COLO668 (cell line): ENCODE results near the gene CELF4.

Experiments used
- DNase-seq: peaks from one replicate; lab custom pipeline; 2025; ENCODE audit not compliant: unreplicated experiment; lab: John Stamatoyannopoulos, UW

CELF4 gene

DNA sequence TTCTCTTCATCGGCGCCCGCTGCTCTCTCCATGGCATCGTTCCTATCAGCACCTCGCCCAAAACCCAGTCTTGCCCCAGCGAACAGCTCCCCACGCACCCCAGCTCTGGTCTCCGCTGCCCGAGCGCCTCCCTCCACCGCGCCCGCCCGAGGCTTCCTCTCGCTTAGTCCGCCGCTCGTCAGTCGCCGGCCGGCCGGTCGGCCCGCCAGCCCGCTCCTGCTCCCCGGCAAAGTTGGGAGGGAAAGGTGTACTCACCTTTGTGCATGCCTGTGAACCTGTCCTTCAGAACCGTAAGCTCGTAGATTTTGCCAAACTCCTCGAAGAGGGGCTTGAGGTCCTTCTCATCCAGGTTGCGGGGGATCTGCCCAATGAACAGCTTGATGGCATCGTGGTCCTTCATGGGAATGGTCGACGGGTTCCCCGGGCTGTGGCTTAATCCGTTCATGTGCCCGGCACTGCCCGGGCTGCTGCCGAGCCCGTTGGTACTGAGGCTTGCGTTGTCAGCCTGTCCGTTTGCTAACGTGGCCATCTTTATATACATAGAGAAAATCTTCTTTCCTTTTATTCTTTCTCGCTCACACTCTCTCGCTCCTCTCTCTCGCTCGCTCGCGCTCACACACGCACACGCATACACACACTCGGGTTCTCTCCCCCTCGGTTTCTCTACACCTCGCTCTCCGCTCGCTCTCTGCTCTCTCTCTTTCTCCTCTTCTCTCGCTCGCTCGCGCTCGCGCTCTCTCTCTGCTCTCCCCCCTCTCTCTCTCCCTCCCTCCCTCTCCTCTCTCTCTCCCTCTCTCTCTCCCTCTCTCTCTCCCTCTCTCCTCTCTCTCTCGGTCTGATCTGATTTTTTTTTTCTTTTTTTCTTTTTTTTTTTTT, at the start of gene CELF4:
Gene CELF4, minus strand, starts transcription at position 698 of the 876 bp plus-strand sequence.
- peak; percentile 76 for DNase-seq

DNA sequence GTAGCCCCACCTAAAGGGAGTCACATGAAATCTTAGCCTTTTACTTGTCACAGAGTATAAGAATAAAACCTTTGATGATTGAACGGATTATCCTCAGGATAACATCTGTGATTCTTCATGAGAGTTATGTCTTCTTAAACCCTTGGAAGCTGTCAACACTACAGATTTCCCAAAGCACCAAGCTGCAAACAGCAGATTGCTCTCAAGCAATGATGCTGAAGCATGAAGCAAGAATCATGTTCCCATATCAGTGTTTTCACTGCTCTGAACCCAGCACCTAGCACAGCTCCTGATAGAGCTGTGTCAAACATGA, 47.6 kb upstream of the CELF4 start:
- no peak for DNase-seq

DNA sequence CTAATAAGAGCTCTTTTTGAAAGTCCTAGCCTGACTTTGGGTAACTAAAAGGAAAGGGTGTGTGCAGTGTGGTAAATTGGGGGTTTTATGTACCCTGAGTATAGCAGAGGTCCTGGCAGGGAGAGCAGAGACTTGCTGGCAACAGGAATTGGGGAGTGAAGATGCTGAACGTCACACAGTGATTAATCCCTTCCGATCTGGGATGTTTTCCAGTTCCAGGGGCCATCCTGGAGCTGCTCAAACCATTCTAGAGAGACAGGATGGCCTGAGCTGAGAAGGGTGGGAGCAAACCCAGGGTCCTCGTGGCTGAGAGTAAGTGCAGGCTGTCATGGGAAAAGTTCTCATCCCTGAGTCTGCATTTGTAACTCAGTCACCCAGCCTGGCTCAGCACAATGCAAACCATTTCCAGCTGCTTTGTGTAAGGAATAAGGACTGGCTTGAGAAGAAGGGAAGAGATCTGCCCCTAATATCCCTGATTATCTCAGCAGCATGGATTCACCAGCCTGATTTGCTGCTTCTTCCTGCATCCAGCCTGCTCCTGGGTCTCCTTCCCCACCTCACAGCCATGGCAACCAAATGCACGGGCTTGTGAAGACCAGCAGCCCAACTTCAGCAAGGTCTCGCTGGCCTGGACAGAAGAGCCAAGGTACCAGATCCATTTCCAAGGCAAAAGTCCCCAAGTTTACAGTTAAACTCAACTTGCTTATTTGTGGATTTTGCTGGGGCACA, 47.1 kb upstream of the CELF4 start:
- no peak for DNase-seq

DNA sequence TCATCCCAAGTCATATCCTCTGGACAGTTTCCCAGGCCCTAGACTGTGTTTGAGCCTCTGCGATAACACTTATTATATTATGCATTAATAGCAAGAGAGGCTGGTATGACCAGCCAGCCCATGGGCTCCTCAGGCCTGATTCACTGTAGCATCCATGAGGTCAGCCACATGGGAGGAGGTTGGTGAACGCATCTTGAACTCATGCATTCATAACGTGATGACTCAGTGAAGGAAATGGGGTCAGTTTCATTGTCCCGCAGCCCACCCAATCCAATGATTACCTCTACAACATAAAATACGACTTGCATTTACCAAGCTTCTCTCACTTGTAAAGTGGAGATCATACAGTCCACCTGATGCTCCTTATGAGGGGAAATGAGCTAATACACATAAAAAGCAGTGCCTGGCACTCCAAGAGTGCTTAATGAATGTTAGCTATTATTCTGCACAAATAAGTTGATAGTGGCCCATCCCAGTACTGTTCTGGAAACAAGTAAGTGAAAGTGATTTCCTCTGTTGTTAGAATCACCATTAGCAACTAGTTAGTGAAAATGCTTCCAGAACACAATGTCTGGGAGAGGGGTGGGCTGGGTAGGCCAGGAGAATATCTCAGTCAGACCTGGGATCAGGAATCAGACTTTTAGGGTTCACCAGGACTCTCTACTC, 46.1 kb upstream of the CELF4 start:
- no peak for DNase-seq

DNA sequence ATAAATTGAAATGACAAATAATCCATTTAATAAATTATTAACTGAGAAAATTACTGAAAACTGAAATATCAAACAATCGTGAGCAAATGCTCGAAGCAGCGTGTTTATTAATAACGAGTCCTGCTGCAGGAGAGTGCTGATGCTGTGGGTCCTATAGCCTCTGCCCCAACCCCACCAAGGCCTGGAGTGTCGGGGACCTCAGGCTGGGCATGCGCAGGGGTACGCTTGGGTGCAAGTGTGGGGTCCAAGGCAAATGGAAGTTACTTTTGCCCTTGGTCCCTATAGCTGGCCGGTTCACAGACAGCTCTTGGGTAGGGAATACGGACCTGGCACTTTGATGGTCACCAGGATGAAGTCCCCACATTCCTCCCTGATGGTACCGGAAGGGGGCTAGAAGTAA, 43.3 kb upstream of the CELF4 start:
- no peak for DNase-seq

DNA sequence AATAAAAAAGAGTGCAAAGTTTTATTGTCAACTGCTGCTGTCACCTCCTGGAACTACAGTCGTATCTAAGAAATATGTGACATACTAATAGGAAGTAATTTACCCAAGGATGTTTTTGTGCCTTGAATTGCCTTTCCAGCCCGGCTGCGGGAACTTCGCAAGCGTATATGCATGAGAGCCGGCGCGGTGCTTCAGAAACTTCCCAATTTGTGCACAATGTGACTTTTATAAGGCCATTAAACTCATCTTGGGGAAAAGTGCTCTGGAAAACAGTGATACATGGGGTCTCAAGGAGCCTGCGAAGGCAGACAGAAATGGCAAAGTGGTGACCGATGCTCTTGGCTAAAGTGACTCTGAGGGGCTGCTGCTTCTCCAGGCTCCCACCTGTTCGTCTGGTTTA, 41.7 kb upstream of the CELF4 start:
- DNase-seq, result no peak

DNA sequence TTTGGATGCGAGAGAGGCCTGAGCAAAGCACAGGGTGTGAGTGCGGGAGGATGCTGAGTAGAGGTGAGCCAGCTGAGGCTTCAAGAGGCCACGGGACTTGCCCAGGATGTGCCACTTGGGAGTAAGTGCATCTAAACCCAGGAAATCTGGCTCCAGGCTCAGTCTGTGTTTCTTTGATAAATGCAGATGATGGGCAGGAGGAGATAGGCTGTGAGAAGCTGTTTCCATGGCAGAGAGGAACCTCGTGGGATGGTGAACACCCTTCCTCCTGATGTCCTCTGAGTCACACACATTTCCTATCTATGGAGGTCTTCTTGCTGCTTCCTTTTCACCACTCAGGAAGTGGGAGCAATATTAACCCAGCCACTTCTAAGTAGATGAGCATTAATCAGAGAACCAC, 38.4 kb upstream of the CELF4 start:
- no peak for DNase-seq

DNA sequence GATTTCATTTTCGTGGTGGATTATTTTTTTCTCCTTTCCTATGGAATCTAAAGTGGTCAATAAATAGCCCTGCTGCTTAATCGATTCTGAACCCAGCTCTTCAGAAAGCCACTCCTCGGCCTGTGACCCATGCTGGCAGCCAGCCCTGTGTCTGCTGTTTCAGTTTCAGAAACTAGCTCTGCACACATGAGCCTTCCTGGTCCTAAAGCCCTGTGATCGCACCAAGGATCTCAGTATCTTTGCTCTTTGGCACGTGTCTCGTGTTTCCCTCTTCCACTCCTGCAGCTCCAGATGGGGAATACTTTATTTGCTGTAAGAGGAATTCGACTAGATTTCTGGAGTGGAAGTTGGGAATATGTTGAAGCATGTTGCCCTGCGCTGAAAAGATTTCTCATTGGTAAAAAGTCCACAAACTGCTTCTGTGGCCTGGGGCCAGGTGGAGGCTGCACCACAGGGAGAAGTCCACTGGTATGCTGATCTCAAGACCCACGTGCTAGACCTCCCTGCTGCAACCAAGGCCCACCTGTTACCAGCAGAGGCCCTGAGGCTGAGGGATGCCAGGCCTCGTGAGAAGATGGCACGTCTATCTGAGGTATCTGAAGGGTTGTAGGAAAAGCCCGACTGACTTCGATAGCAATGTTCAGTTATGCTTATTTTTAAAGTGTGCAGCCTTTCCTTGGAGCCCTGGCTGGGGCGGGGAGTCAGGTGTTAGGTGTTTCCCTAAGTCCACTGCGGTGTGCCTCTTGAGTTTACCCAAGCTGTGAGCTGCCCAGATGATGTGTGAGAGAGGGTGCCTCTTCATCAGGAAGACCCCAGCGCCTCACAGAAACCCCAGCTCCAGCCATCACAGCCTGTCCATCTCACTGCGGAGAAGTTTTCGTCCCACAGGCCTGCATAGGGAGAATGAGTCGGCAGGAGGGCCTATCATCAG, 33.6 kb upstream of the CELF4 start:
- DNase-seq, result no peak

DNA sequence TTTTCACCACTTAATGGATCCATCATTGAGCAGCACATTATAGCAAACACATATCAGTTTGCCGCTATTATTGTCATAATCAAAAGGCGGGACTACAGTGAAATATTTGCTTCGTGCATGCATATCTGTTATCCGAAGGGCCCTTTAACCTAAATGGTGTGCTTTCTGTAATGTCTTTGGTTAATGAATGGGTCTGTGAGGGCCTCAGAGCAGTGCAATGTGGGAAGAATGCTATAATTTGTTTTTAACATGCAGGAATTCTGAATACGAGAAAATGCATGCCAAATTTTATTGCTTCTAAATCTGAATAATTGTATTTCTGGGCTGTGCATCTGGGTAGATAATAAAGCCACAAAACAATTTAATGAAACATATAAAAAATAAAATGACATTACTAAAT, 32.8 kb upstream of the CELF4 start:
- no peak for DNase-seq

DNA sequence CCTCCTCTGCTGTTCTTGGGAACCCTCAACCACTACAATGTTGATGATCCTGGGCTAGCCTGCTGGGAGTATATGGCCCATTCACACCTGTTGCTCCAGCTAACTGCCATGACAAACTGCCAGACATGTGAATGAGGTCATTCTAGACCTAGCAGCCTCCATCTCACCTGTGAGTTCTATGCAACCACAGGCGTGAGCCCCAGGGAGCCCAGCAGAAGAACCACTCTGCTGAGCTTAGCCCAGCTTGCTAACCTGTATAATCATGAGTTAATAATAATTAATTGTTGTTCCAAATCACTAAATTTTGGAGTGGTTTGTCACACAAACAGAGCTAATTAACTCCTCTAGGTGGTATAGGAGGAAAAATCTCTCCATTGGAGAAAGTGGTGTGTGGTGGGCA, 24.7 kb upstream of the CELF4 start:
- no peak for DNase-seq

DNA sequence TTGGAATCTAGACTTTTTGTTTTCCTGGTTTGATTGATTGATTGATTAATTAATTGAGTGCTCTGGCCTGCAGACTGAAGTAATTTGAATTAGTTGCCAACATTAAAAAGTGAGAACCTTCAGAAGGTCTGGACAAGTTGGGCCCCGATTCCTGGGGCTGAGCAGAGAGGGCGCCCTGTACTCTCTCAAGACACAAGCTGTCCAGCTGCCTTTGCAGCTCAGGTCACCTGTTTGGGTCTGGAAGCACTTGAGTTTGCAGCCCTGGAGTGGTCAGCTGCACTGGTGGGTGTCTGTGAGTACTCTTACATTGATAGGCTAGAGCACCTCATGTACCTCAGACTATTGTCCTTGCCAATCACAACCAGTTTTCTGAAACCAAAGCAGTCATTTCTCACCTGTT, 22.7 kb upstream of the CELF4 start:
- no peak for DNase-seq

DNA sequence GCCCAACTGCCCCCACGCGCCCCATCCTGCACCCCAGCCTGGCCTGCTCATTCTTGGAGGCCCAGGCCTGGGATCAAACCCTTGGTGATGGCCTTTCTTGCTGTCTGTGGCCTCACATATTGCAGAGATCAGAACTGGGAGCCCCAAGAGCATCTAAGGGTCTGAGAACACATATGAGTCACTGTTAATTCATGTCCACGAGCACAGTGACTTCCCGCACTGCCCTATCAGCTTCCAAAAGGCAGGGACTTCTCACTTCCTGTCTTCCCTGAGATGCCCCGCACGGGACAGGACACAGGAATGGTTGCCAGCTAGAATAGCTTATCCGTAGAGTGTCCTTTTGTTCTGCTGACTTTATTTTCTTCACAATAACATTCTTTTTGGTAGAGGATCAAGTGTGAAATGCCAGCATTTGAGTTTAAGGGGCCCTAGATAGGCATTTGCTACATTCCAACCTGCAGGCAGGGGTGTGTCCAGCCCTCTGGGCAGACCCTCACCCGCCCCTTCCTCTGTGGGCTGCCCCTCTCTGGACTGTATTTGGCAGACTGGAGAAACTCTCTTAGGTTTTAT, 21.1 kb upstream of the CELF4 start:
- no peak for DNase-seq

DNA sequence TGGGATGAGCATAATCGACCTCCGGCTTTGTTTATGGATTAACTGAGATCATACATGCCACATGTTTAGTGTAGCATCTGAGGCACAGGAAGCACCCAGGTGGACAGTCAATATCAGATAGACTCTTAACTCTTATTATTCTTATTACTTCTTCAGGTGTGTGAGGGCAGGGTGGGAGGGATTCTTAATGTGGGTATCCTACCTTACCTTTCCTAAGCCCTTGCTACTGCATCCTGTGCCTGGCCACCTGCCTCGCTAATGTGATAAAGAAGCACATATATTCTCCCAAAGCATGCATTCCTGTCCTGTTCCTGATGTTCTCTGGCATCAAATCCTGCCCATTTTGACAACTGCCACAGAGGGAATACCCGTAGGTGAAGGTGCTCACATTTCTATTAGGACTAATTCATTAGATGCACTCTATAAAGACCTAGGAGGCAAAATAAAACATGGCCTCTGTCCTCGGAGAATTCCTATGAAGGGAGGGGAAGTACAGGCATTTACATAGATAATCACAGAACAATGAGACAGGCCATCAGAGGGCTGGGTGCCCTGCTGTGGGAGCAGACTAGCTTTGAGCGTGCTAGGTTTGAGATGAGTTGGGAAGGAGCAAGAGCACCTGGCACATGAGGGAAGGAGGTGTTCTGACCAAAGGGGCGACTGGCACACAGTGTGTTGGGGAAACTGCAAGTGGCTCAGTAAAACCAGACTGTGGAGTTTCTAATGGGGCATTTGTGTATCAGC, 19.5 kb upstream of the CELF4 start:
- DNase-seq, result no peak

DNA sequence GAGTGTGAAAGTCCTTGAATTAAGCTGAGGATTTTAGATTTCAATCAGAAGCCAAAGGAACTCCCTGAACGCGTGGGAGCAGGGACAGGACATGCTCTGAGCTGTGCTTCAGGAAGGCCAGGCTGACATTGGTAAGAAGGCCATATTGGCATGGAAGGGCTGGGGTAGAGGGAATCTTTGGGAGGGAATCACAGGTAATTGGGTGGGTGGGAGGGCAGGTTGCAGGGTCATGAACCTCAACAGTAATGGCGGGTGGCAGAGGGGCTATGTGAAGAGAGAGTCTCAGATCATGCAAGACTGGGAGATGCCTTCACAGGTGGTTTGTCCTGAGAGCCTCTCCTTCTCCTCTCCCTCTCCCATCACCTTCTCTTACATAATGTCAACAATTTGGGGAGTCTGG, 18.6 kb upstream of the CELF4 start:
- no peak for DNase-seq

DNA sequence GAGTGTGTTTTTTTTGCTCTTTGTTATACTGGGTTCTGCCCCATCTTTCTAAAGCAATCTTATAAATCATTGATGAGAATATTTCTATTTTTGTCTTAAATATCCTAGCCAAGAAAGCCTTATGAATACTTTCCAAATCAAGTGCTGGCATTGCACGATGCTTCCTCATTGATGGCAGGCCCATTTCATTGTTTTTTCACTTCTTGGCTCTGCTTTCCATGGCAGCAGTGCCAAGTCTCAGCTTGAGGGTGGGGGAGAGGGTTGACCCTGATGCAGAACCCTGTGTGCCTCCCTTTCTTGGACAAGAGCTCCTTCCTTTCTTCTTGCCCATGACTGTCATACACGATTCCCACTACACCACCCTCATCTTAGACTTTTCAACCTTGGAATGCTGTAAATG, 16.7 kb upstream of the CELF4 start:
- no peak for DNase-seq

DNA sequence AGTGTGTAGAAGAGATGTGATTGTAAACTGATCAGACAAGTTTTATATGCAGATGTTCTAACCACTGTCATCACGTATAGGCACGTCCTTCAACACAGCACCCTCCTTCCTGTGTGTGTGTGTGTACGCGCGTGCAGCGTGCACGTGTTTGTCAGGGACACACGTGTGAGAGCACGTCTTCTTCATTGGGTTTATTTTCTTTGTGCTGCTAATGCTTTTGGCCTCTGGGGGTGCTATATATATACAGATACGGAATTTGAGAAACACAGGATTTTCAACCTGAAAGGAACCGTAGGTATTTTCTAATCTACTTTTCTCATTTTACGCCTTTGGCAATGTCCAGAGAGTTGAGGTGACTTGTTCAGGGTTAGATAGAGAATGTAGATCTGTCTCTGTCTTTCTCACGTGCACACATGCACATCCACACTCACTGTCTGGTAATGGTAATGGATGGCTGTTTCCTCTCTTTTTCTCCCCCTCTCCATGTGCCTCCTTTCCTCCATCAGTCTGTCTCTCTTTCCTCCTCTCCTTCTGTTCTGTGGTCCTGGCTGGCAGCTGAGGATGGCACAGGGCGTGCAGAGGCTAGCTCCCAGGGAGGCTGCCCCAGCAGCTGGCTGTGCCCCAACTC, 13.4 kb upstream of the CELF4 start:
- DNase-seq, result no peak

DNA sequence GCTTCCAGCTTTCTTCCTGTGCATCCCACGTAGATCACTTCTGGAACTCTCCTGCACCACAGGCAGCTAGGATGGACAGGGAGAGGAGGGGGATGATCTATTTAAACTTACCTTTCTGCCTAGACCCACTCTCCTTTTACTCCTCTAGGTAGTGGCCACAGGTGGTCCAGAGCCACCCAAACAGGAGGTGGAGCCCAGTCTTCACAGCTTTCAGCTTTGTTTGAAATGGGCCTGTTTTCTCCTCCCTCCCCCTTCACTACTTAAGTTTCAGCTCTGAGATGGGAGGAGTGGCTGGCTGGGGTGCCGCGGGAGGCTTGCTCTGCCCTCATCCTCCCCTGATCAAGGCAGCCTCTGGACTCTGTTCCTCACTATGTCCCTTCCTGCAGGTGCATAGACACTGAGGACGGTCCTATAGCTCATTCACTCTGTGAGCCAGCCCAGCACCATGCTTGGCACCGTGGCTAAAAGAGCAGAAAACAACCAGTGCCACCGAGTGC, 12.6 kb upstream of the CELF4 start:
- DNase-seq, result no peak

DNA sequence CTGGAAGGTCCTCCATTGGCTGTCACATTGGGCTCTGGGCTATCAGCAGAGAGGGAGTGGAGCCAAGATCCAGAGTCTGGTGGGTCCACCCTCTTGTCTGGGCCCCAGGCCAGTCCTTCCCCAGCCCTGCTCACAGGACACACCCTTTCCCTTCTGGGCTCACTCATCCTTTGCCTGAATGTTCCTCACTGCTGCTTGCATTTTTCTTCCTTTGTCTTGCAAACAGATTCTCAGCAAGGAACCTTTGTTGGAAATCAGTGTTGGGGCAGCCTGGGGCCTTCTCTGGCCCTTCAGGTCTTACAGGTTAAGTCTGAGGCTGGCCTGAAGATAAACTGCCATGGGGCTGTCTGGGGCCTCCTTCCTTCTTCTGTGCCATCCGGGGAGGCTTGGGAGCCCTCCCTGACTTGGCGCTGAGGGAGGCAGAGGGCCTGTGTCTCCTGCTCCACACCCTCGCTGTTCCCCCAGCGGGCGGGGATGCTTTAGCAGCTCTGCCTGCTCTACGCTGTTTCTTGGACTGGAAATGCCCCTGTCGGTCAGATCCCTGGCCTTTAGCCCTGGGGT, 11.5 kb upstream of the CELF4 start:
- no peak for DNase-seq

DNA sequence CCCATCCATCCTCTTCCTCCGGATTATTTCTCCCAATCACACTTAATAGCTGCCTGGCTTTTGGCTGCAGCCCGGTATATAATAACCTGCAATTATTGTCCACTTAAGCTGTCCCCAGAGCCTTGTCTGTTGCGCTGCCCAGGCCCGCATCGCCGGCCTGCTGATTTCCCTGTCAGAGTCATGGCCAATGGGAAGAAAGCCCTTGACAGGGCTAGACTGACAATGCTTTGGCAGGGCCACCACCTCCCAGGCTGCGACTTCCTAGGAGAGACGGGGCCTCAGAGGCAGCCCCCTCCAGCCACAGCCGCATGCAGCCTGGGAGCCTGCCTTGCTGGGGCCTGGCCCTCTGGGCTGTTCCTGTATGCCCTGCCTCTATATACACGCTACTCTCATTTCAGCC, 10.0 kb upstream of the CELF4 start:
- DNase-seq, result no peak
